Stomach (tissue), 9 donors: Measurements from ENCODE around the gene NPPC. TPM values are rescaled to one million over a fixed set of nuclear protein-coding genes. Genes with fewer than 3 reads are reported as not detected.

Experiments used
- DNase-seq, 2 donors: peaks; one replicate each; pipeline versions ENCODE4 v3.0.0 to v3.0.0-alpha.2; 2013 to 2019
- H3K27ac ChIP-seq, 5 donors: fragments of 200-600 bp in 4 of 5; sonication (generic) in 4 of 5; one replicate each; pipeline ENCODE4 v1.5.1; 2013 to 2019; ENCODE audit warnings: mild to moderate bottlenecking in 1 of 5, moderate library complexity in 1 of 5
- H3K27me3 ChIP-seq, 3 donors: fragments of 200-600 bp; sonication (generic); one replicate each; pipeline ENCODE4 v1.5.1; 2017 to 2019; ENCODE audit warnings: mixed run types in 1 of 3
- H3K36me3 ChIP-seq, 4 donors: fragments of 200-600 bp; sonication (generic); 1 replicate in 3 of 4; 2 replicates in 1 of 4; pipeline ENCODE4 v1.5.1; 2016 to 2019
- H3K4me1 ChIP-seq, 4 donors: fragments of 200-600 bp; sonication (generic); one replicate each; pipeline ENCODE4 v1.5.1; 2016 to 2019
- H3K4me3 ChIP-seq, 4 donors: fragments of 200-600 bp; sonication (generic) in 3 of 4; one replicate each; pipeline ENCODE4 v1.5.1; 2016 to 2019; ENCODE audit warnings: mild to moderate bottlenecking in 1 of 4
- H3K9me3 ChIP-seq, 4 donors: fragments of 200-600 bp; sonication (generic); one replicate each; pipeline ENCODE4 v1.5.1; 2016 to 2019
- CTCF ChIP-seq, 7 experiments: fragments of 450-650 bp in 4 of 7; fragments of 200-600 bp in 3 of 7; sonication (generic) in 3 of 7; IDR thresholded peaks; one replicate each; pipeline ENCODE4 v1.5.1; 2016 to 2019; ENCODE audit warnings: antibody characterized with exemption in 7 of 7, control low read depth in 2 of 7, mild to moderate bottlenecking in 1 of 7
- EP300 ChIP-seq: sonication (generic); formaldehyde crosslinking; IDR thresholded peaks from one replicate; pipeline ENCODE4 v1.6.1; 2017; ENCODE audit warnings: antibody characterized with exemption
- POLR2A ChIP-seq, 4 donors: fragments of 450-650 bp; IDR thresholded peaks; one replicate each; pipeline ENCODE4 v1.6.1; 2016; ENCODE audit warnings: antibody characterized with exemption in 4 of 4, control low read depth in 2 of 4, mild to moderate bottlenecking in 1 of 4, moderate library complexity in 1 of 4
- POLR2AphosphoS5 ChIP-seq, 3 donors: sonication (generic); formaldehyde crosslinking; IDR thresholded peaks; one replicate each; pipeline ENCODE4 v1.6.1; 2016; ENCODE audit warnings: antibody characterized with exemption in 3 of 3
- WGBS, 5 donors: extraction: QIAGEN DNeasy Blood & Tissue Kit in 3 of 5; methylation state at CpG; one replicate each; pipeline versions ENCODE4 v1.1.5 to v1.1.7; 2013 to 2018; 5-methylcytosine and 5-hydroxymethylcytosine counted together
- intact Hi-C: fragments of 100-400 bp; cut with DNase I; formaldehyde crosslinking; loops from one replicate; pipeline ENCODE4 v1.15.1; 2023; ENCODE audit warnings: low total_unique reads
- polyA plus RNA-seq, 3 donors: library from polyadenylated mRNA; stranded (reverse); fragments of 200-250 nt; gene quantifications; one replicate each; pipeline ENCODE4 v1.2.3, GENCODE V29; 2013
- total RNA-seq, 5 donors: library from RNA; depleted of rRNA; stranded (reverse); fragments of >200 nt; gene quantifications; one replicate each; pipeline versions ENCODE4 v1.1.0 to v1.2.3, GENCODE V29; 2014 to 2016
- donor health status: healthy with polysubstance abuse.
- donor health status: Bipolar disorder and iron deficiency.
- donor health status: healthy.

Gene NPPC
- total and polyA plus RNA-seq, 8 donors, result 2.9 to 4.0 TPM; not detected in 6

DNA sequence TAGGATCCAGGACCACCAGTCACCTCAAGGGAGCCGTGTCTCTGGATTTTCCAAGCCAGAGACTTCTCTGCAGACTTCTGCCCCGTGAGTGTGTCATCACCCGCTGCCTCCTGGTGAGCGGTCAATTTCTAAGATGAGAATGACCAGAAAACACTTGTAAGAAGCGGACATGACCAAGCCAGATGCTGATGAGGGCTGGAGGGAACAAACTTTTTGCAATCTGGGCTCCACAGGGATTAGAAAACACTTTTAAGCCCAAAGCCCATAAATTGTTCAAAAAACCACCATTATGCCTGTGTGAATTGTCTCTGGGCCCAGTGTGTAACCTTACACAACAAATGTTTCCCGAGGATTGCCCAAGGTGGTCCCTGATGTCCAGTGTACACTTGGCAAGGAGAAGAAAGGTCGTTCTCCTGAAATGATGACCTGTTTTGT lies 5.3 kb upstream of the NPPC start:
- H3K4me3 ChIP-seq, result no peak overlapping the region
- H3K27ac ChIP-seq, result peak overlapping the region in 1 of 5 donors; percentile 7
- TF ChIP-seq POLR2A (IDR thresholded peaks at IDR 0.05) (no peak), CTCF (IDR thresholded peaks at IDR 0.05) (no peak), EP300 (no peak), POLR2AphosphoS5 (IDR thresholded peaks at IDR 0.05) (no peak)
- WGBS, 5 donors, result 82 to 90% (median 83%) methylated on average over 7 of the region's 7 CpGs
- intact Hi-C loops, result no loop called here
- no peaks in the 10 kb centered on the region for H3K36me3 ChIP-seq
- no peaks in the 10 kb centered on the region for H3K9me3 ChIP-seq
- peaks cover 7 to 15% (median 10%) of the 10 kb centered on the region in 4 donors for H3K4me1 ChIP-seq
- H3K27me3 ChIP-seq, result peaks cover 10 to 36% (median 20%) of the 10 kb centered on the region in 3 donors
- DNase-seq, result peak in 1 of 2 donors; percentile 7

DNA sequence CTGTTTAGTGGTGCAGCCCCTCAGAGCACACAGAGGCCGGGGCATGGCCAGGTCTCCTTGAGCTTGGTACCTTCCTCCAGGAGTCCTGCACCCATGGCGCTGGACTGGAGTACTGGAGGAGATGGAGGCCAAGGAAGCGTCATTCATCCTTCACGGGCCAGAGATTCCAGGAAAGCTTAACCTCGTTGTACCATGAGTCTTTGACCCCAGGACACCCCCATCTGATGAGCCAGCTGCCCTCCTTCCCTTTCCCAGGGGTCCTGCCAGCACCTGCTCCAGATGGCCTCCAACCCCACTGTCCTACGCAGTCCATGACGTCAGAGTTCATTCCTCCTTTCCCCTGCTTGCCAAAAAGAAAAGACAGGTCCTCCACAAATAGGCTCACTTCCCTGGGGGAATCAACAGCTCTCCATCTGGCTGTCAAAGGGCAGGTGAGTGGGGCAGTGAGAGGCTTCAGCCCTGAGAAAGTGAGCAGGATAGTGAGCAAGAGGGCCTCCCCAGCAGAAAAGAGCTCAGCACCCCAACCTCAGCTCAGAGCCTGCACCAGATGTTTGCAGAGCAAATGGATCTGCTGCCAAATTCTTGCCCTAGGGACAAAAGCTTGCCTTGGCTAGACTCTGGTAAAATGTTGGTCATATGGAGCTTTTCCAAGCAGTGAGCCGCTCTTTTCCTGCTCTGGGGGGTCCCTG lies 4.5 kb upstream of the NPPC start:
- no peak for TF ChIP-seq EP300
- no peak for TF ChIP-seq POLR2AphosphoS5 (IDR thresholded peaks at IDR 0.05)
- no peak for TF ChIP-seq CTCF (IDR thresholded peaks at IDR 0.05)
- TF ChIP-seq POLR2A (IDR thresholded peaks at IDR 0.05), result no peak
- peak in 1 of 2 donors; percentile 16 for DNase-seq
- intact Hi-C loops, result no loop called here
- Histone ChIP-seq H3K27me3 (peaks cover 10 to 44% (median 27%) of the 10 kb centered on the region in 3 donors), H3K27ac (peak overlapping the region in 1 of 5 donors; percentile 7), H3K4me3 (no peak overlapping the region), H3K9me3 (no peaks in the 10 kb centered on the region), H3K4me1 (peaks cover 14 to 23% (median 17%) of the 10 kb centered on the region in 4 donors), H3K36me3 (no peaks in the 10 kb centered on the region)
- WGBS, 5 donors, result 49 to 68% (median 58%) methylated on average over 8 of the region's 8 CpGs

DNA sequence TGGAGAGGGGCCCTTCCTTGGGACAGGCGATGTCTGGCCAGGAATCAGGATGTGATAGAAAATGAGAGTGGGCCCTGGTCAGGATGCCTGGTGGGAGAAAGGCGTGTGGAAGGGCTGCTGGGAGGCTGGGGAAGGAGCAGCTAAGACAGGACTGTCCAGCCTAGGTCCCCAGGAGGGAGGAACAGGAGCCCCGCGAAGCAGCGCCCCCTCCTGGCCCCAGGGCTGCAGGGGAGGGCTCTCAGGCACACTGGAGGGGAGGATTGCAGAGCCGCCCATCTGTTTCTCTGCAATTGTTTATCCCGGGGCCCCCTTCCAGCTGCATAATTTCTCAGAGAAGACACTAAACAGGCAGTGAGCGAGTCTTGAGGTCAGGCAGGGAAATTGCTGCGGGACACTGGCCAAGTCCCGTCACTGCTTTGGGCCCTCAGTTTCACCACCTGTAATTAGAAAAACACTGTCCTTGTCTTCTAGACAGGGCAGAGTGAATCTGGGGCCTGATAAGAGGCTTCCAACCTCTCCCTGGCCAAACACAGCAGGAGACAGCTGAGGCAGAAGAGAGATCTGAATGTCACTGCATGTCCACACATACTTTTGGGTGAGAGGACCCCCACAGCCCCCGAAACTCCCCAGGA lies 3.9 kb upstream of the NPPC start:
- peak; percentile 24 to 62 for DNase-seq
- TF ChIP-seq EP300 (no peak), POLR2A (IDR thresholded peaks at IDR 0.05) (no peak), POLR2AphosphoS5 (IDR thresholded peaks at IDR 0.05) (no peak), CTCF (IDR thresholded peaks at IDR 0.05) (no peak)
- peaks cover 10 to 51% (median 34%) of the 10 kb centered on the region in 3 donors for H3K27me3 ChIP-seq
- no peak overlapping the region for H3K4me3 ChIP-seq
- H3K9me3 ChIP-seq, result no peaks in the 10 kb centered on the region
- peaks cover 20 to 30% (median 24%) of the 10 kb centered on the region in 4 donors for H3K4me1 ChIP-seq
- no peak overlapping the region for H3K27ac ChIP-seq
- WGBS, 5 donors, result 46 to 49% (median 48%) methylated on average over 10 to 11 of the region's 11 CpGs
- intact Hi-C loops, result loop anchor here (10.0 kb wide), 2 partner anchors 205 to 395 kb away; no protein-coding TSS in a partner anchor
- H3K36me3 ChIP-seq, result no peaks in the 10 kb centered on the region

GRCh38 chr2:231928901-231929725 lies 2.9 kb upstream of the NPPC start:
- H3K4me1 ChIP-seq, result peaks cover 24 to 36% (median 29%) of the 10 kb centered on the region in 4 donors
- H3K4me3 ChIP-seq, result no peak overlapping the region
- 73 to 86% (median 84%) methylated on average over 11 of the region's 11 CpGs for WGBS, 5 donors
- intact Hi-C loops, result loop anchor here (10.0 kb wide), 2 partner anchors 206 to 396 kb away; no protein-coding TSS in a partner anchor
- peak in 1 of 2 donors; percentile 15 for DNase-seq
- no peak overlapping the region for H3K27ac ChIP-seq
- no peaks in the 10 kb centered on the region for H3K9me3 ChIP-seq
- TF ChIP-seq POLR2AphosphoS5 (IDR thresholded peaks at IDR 0.05) (no peak), POLR2A (IDR thresholded peaks at IDR 0.05) (no peak), CTCF (IDR thresholded peaks at IDR 0.05) (no peak), EP300 (no peak)
- peaks cover 10 to 60% (median 42%) of the 10 kb centered on the region in 3 donors for H3K27me3 ChIP-seq
- no peaks in the 10 kb centered on the region for H3K36me3 ChIP-seq
